WI38 (cell line): Measurements from ENCODE around the gene DMRTB1.

ENCODE experiments used
- H3K4me3 ChIP-seq: 2 replicates; pipeline ENCODE4 v1.5.1; 2011; ENCODE audit warnings: low read depth, mild to moderate bottlenecking, control low read depth, low read length
- TF ChIP-seq, protein P1 (sequence below): IDR thresholded peaks from 2 replicates; pipeline ENCODE4 v1.5.1; 2012; ENCODE audit warnings: low read depth, mild to moderate bottlenecking, control low read depth, low read length

Gene DMRTB1

DNA sequence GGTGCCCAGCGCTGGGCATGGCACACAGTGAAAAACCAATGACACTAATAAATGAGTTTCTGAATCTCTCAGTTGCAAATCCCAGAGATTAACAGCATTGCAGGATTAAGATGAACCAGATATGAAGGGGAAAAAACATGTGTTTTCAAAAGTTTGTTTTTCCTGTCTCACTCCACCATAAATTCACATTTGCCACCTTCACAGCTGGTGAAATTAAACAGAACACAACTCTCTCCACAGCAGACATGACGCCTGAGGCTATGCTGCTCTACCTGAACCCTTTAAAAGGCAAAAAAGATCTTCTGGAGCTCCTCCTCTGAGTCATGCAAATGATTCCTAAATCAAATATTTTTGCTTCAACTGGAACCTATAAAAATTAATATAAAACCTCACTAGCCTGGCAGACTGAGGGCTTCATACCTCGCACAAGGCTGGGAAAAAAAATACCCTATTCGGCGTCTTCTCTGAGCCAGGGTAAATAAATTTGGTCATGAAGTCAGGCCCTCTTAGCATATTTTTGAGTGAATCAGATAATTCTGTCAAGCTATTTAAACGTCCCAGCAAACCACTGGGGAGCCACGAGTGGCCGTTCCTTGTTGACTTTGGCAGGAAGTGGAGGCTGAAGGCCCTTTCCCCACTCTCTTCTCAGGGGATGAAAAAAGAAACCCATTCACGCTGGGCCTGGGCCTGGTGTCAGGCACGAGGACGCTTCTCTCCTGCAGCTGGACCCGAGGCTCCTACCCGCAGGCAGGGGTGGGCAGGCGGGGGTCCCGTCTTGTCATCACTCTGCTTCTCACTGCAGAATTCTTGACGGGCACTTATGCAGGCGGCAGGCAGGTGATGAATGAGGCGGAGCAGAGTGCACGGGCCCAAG, 53.0 kb downstream of the DMRTB1 start:
- no peak overlapping the region for H3K4me3 ChIP-seq
- TF ChIP-seq, protein P1, sequence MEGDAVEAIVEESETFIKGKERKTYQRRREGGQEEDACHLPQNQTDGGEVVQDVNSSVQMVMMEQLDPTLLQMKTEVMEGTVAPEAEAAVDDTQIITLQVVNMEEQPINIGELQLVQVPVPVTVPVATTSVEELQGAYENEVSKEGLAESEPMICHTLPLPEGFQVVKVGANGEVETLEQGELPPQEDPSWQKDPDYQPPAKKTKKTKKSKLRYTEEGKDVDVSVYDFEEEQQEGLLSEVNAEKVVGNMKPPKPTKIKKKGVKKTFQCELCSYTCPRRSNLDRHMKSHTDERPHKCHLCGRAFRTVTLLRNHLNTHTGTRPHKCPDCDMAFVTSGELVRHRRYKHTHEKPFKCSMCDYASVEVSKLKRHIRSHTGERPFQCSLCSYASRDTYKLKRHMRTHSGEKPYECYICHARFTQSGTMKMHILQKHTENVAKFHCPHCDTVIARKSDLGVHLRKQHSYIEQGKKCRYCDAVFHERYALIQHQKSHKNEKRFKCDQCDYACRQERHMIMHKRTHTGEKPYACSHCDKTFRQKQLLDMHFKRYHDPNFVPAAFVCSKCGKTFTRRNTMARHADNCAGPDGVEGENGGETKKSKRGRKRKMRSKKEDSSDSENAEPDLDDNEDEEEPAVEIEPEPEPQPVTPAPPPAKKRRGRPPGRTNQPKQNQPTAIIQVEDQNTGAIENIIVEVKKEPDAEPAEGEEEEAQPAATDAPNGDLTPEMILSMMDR = no peak

DNA sequence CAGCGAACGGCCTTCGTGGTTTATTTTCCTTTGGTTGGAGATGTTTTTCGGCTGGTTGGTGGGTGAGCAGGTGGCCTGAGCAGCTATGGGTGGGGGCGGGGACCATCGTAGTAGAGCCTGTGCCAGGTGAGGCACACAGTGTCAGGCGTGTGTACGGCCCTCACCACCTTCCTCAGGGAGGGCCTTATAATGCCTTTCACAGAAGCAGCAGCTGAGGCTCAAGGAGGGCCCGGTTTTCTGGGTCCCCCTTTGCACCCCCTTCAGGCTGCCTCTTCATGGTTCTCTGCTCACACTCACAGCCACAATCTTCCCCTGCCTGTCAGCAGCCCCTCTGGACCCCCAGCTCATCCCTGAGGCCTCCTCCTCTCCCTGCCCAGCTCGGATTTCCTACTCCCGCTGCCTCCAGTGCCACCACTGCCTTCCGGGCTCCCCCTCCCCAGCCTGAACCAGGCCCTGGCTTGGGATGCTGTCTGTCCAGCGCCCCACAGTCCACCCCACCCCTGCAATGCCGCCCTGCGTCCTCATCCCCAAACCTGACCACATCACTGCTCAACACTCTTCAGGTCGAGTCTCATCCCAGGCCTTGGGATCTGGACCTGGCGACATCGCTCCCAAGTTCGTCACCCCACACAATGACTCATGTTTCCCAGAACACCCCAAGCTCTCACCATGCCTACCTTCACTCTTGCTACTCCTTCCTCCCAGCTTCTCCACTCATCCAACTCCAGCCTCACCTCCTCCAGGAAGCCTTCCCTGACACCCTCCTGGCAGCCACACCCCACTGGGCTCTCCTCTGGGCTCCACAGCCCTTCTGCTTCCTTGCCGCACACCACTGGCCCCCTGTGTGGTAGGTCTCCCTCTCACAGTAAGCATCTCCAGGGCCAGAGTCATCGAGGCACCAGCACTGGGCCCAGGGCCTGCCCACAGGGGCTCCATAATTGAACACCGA, 53.9 kb downstream of the DMRTB1 start:
- no peak overlapping the region for H3K4me3 ChIP-seq
- TF ChIP-seq, protein P1 = no peak

DNA sequence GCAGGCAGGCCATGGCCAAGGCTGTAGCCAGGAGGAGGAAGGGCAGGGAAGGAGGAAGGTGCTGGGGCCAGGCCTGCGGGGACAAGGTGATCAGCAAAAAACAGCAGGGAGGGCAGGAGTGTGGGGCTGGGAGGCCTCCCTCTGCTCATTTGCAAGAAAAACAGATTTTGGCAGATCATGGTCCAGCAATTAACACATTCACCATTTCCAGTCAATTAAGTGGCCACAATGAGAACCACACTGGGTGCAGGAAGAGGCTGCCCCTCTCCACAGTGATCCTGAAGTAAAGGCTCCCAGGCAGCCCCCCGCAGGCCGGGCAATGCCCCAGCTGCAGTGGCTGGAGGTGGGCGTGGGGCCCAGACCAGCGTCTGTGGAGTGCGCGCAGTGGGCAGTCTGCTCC, 54.6 kb downstream of the DMRTB1 start:
- TF ChIP-seq, protein P1 = no peak
- H3K4me3 ChIP-seq = no peak overlapping the region

DNA sequence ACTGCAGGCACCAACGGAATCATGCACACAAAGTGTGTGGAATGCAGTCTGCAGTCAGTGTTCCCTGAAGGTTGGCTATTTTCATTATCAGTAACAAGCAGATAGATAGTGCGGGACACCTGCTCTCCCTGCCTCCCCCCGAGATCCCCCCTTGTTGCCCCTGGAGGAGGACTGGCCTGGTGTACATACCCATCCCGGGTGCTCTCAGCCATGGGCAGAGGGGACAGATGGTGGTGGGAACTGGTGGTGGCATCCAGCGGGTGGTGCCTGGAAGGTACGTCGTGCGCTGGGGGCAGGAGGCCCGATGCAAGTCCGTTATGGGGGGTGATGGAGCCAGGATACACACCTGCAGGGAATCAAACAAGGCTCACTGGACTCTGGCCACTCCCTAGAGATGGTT, 55.2 kb downstream of the DMRTB1 start:
- H3K4me3 ChIP-seq = no peak overlapping the region
- TF ChIP-seq, protein P1 = no peak

DNA sequence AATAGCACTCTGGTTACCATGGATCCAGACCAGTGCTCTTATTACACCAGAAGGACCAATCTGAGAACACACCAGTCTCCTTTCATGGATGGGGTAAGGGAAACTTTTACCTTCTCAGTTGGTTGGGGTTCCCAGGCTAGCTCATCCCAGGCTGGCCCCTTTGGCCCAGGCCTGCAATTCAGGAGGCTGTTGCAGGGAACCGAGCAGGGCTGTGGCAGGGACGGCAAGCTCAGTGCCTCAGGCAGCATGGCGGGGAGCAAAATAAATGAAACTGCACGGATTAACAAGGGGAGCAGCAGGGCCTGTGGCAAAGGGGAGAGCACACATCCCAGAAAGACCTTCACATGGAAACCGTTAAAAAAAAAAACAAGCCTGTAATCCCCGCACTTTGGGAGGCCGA, 57.0 kb downstream of the DMRTB1 start:
- TF ChIP-seq, protein P1 = no peak
- no peak overlapping the region for H3K4me3 ChIP-seq
